SK-N-MC (cell line): ENCODE data around the gene PRDM10.

Experiments
- DNase-seq: peaks from one replicate; pipeline ENCODE4 v3.0.0-alpha.2; 2011; ENCODE audit warnings: low read depth, low spot score
- H3K27ac ChIP-seq: fragments of 200-600 bp; sonication (generic); 2 replicates; pipeline ENCODE4 v1.5.1; 2016; ENCODE audit warnings: mixed run types
- H3K36me3 ChIP-seq: fragments of 200-600 bp; sonication (generic); 2 replicates; pipeline ENCODE4 v1.6.1; 2017; ENCODE audit warnings: antibody characterized with exemption, low read length, mixed read lengths; ENCODE audit not compliant: insufficient read depth
- H3K4me3 ChIP-seq: fragments of 200-600 bp; sonication (generic); 2 replicates; pipeline ENCODE4 v1.5.1; 2016
- H3K9ac ChIP-seq: fragments of 200-600 bp; sonication (generic); 2 replicates; pipeline ENCODE4 v1.8.0; 2017; ENCODE audit warnings: mixed run types, mixed read lengths; ENCODE audit not compliant: insufficient read length
- H3K9me3 ChIP-seq: fragments of 200-600 bp; sonication (generic); 2 replicates; pipeline ENCODE4 v1.6.1; 2017; ENCODE audit warnings: low read depth, mild to moderate bottlenecking, antibody characterized with exemption, low read length, moderate library complexity, mixed read lengths
- EZH2 ChIP-seq: fragments of 200-600 bp; sonication (generic); IDR thresholded peaks from one replicate; pipeline ENCODE4 v1.6.1; 2017; ENCODE audit warnings: antibody characterized with exemption
- FOXP2 ChIP-seq: optimal IDR thresholded peaks from 2 replicates; pipeline ENCODE3; 2011; ENCODE audit warnings: mild to moderate bottlenecking, moderate library complexity; ENCODE audit not compliant: insufficient read depth; ENCODE audit errors: extremely low read length, control extremely low read depth
- POLR2AphosphoS5 ChIP-seq: IDR thresholded peaks from 2 replicates; pipeline ENCODE4 v1.6.1; 2012; ENCODE audit warnings: mild to moderate bottlenecking, low read depth, low read length, borderline replicate concordance

PRDM10 gene

GRCh38 chr11:129946256-129946655 lies 56.4 kb downstream of the PRDM10 start:
- H3K27ac ChIP-seq: no peak overlapping the region
- H3K4me3 ChIP-seq: no peak overlapping the region
- TF ChIP-seq EZH2: no peak
- no peak for TF ChIP-seq FOXP2
- no peak for TF ChIP-seq POLR2AphosphoS5
- no peak overlapping the region for H3K9ac ChIP-seq
- DNase-seq: no peak
- H3K9me3 ChIP-seq: no peaks in the 10 kb centered on the region
- peaks cover 11% of the 10 kb centered on the region for H3K36me3 ChIP-seq

- Histone ChIP-seq H3K27ac (no peak overlapping the region), H3K9ac (no peak overlapping the region), H3K4me3 (no peak overlapping the region), H3K9me3 (no peaks in the 10 kb centered on the region), H3K36me3 (peaks cover 11% of the 10 kb centered on the region)
- no peak for DNase-seq
- TF ChIP-seq EZH2 (no peak), POLR2AphosphoS5 (no peak), FOXP2 (no peak)
Measured at GRCh38 chr11:129945373-129945772, 57.3 kb downstream of the PRDM10 start.

- Histone ChIP-seq H3K27ac (no peak overlapping the region), H3K36me3 (peaks cover 11% of the 10 kb centered on the region), H3K9me3 (no peaks in the 10 kb centered on the region), H3K4me3 (no peak overlapping the region), H3K9ac (no peak overlapping the region)
- no peak for DNase-seq
- TF ChIP-seq FOXP2 (no peak), POLR2AphosphoS5 (no peak), EZH2 (no peak)
Measured at GRCh38 chr11:129944696-129945095, 57.9 kb downstream of the PRDM10 start.

GRCh38 chr11:129943036-129943435 lies 59.6 kb downstream of the PRDM10 start:
- H3K9ac ChIP-seq: no peak overlapping the region
- TF ChIP-seq POLR2AphosphoS5: no peak
- TF ChIP-seq FOXP2: no peak
- no peak for TF ChIP-seq EZH2
- no peak for DNase-seq
- no peak overlapping the region for H3K27ac ChIP-seq
- H3K4me3 ChIP-seq: no peak overlapping the region
- peaks cover 14% of the 10 kb centered on the region for H3K36me3 ChIP-seq
- H3K9me3 ChIP-seq: no peaks in the 10 kb centered on the region

DNA sequence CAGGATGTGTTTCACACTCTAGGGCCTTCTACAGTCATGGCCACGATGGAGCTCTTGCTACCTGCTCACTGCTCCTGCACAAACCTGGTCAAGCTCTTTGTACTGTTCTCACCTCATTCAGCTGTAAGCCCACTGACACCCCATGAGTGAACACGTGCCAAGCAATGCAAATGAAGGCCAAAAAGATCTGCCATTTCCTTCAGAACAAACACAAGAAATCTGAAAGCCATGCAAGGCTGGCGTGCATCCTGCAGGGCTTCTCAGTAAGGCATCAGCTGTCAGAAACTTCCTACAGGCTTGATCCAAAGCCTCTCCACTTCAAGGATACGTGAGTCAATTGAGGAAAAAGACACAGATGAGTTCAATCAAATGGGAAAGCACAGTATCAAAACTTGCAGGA lies 63.1 kb downstream of the PRDM10 start:
- Histone ChIP-seq H3K9ac (no peak overlapping the region), H3K36me3 (peaks cover 14% of the 10 kb centered on the region), H3K4me3 (no peak overlapping the region), H3K9me3 (no peaks in the 10 kb centered on the region), H3K27ac (no peak overlapping the region)
- no peak for TF ChIP-seq POLR2AphosphoS5
- no peak for TF ChIP-seq EZH2
- no peak for TF ChIP-seq FOXP2
- DNase-seq: no peak

DNA sequence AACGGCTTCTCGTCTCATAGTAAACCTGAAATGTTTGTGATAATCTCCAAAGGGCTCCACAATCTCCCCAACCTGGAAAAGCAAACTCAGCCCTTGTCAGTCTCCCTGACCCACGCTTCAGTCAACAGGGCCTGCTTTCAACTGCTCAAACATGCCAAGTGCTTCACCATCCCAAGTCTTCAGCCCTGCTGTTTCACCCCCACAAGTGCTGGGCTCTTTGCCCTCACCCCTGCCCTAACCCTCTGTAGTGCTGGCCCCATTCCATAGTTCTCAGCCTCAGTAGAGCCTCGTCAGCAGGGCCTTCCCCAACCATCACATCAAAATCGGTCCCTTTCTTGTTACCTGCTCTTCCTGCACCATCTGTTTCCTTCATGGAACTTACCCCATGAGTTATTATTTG lies 63.9 kb downstream of the PRDM10 start:
- H3K4me3 ChIP-seq: no peak overlapping the region
- no peak for TF ChIP-seq EZH2
- no peak for TF ChIP-seq POLR2AphosphoS5
- no peak for TF ChIP-seq FOXP2
- peaks cover 14% of the 10 kb centered on the region for H3K36me3 ChIP-seq
- no peak for DNase-seq
- no peaks in the 10 kb centered on the region for H3K9me3 ChIP-seq
- no peak overlapping the region for H3K27ac ChIP-seq
- no peak overlapping the region for H3K9ac ChIP-seq

GRCh38 chr11:129937592-129938238 lies 64.9 kb downstream of the PRDM10 start:
- H3K9me3 ChIP-seq: no peaks in the 10 kb centered on the region
- H3K9ac ChIP-seq: no peak overlapping the region
- H3K27ac ChIP-seq: no peak overlapping the region
- H3K4me3 ChIP-seq: no peak overlapping the region
- H3K36me3 ChIP-seq: peaks cover 14% of the 10 kb centered on the region
- no peak for DNase-seq
- TF ChIP-seq EZH2 (no peak), FOXP2 (no peak), POLR2AphosphoS5 (no peak)

GRCh38 chr11:129935723-129936122 lies 66.9 kb downstream of the PRDM10 start:
- Histone ChIP-seq H3K9me3 (no peaks in the 10 kb centered on the region), H3K36me3 (peaks cover 5% of the 10 kb centered on the region; the same call in 1 of the 2 replicates)

DNA sequence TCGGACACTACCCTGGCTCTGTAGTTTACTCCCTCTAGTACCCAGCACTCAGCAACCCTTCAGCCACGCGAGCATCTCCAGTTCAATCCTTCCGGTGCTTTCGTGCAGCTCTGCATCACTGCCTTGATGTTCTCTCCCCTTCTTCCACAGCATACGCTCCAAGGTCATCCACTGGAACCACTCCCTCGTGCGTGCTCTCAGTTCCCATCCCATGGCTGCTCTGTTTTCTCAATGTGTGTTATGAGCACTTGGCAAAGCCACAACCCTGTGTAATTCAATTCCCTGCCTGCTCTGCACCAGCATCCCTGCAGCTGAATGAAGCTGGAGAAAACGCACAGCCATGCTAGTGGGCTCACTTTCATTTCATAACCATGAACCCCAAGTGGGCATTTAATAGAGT lies 68.7 kb downstream of the PRDM10 start:
- H3K9ac ChIP-seq: no peak overlapping the region
- no peaks in the 10 kb centered on the region for H3K9me3 ChIP-seq
- peaks cover 2% of the 10 kb centered on the region for H3K36me3 ChIP-seq
- no peak overlapping the region for H3K27ac ChIP-seq
- no peak overlapping the region for H3K4me3 ChIP-seq
- TF ChIP-seq EZH2: no peak
- TF ChIP-seq POLR2AphosphoS5: no peak
- TF ChIP-seq FOXP2: no peak
- no peak for DNase-seq

More at GRCh38 chr11:129935723-129936122, 66.9 kb downstream of the PRDM10 start:
- no peak for DNase-seq
- Histone ChIP-seq H3K4me3 (no peak overlapping the region), H3K9ac (no peak overlapping the region), H3K27ac (no peak overlapping the region)
- no peak for TF ChIP-seq FOXP2
- no peak for TF ChIP-seq EZH2
- TF ChIP-seq POLR2AphosphoS5: no peak
